ENCODE data around the gene MCM3. TPM values are rescaled to one million over a fixed set of nuclear protein-coding genes. Genes with fewer than 3 reads are reported as not detected.

Gene MCM3
- polyA plus RNA-seq (2012; ENCODE audit: low read depth, missing spikeins), result 107 TPM

GRCh38 chr6:52284460-52285176 lies at the start of gene MCM3:
Gene MCM3, minus strand, starts transcription at chr6:52284742. Its CDS starts 68 bp downstream, at chr6:52284674.
- peak; percentile 97 for FAIRE-seq
- peak; percentile 80 for TF ChIP-seq POLR2AphosphoS5 (IDR thresholded peaks at IDR 0.05; ENCODE audit: low read depth, low read length)
- TF ChIP-seq TAF1 (IDR thresholded peaks at IDR 0.05; ENCODE audit: low read depth, low read length), result peak; percentile 26; the same call in 1 of the 2 replicates
- TF ChIP-seq PAX5 (IDR thresholded peaks at IDR 0.05; ENCODE audit: insufficient read depth, low read length, severe bottlenecking), result no peak
- TF ChIP-seq POLR2A (IDR thresholded peaks at IDR 0.05; ENCODE audit: low read depth, low read length), result peak; percentile 72
- TF ChIP-seq POU2F2 (IDR thresholded peaks at IDR 0.05; ENCODE audit: low read depth, low read length), result peak; percentile 22; the same call in 1 of the 2 replicates
- 0 out of 2 replicates have a peak, but pooled peaks have one; percentile 53 for TF ChIP-seq SPI1 (IDR thresholded peaks at IDR 0.05; ENCODE audit: low read depth, low read length)
- peak; percentile 82 for DNase-seq (ENCODE audit: insufficient read length, low spot score)

DNA sequence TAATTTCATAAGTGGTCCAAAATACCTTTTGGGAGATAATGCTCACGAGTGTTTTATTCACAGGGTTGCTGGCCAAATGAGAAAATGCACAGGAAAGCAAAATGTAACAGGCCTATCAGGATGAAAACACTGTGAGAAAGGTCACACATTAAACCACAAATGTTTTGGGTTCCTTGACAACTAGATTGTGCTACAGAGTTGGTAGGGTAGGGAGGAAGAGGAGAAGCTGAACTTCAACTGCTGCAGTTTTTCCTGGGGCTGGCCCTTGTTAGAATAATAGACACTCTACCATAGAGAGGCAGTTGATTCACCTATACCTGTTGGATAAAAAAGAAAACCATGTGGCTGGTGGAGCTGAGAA lies 49.3 kb upstream of the MCM3 start:
- FAIRE-seq (peak; percentile 80), DNase-seq (ENCODE audit: insufficient read length, low spot score) (no peak)
- no peak for TF ChIP-seq POLR2A (IDR thresholded peaks at IDR 0.05; ENCODE audit: low read depth, low read length)

DNA sequence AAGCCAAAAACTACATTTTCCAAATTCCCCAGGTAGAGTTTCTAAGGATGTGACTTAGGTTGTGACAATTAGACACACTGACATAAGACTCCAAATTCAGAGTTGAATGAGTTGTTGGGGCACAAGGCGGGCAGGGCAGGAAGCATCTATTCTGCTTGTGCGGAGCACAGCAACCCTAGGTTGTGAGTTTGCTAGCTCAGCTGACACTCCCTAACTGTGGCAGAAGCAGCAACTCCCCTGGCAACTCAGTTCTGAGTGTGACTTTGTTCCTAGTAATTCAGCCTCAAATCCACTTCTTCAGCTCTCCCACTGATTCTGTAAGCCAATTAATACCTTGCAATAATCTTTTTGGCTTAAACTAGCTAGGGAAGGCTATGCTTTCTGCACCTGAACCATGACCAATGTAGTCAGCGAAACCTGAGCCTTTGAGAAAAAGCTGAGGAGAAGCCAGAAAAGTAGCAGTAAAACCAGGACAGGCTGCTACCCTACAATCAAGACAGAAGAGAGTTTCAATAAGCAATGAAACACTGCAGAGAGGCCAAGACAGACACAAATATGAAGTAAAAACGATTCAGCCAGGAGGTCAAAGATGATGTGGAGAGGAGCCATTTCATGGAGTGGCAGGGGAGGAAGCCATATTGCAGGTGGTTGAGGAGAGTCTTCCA lies 47.4 kb upstream of the MCM3 start:
- peak; percentile 57 for FAIRE-seq
- TF ChIP-seq TAF1 (IDR thresholded peaks at IDR 0.05; ENCODE audit: low read depth, low read length) (no peak), POU2F2 (IDR thresholded peaks at IDR 0.05; ENCODE audit: low read depth, low read length) (no peak), SPI1 (IDR thresholded peaks at IDR 0.05; ENCODE audit: low read depth, low read length) (no peak), POLR2A (IDR thresholded peaks at IDR 0.05; ENCODE audit: low read depth, low read length) (no peak), PAX5 (IDR thresholded peaks at IDR 0.05; ENCODE audit: insufficient read depth, low read length, severe bottlenecking) (no peak), POLR2AphosphoS5 (IDR thresholded peaks at IDR 0.05; ENCODE audit: low read depth, low read length) (no peak)
- DNase-seq (ENCODE audit: insufficient read length, low spot score), result no peak

DNA sequence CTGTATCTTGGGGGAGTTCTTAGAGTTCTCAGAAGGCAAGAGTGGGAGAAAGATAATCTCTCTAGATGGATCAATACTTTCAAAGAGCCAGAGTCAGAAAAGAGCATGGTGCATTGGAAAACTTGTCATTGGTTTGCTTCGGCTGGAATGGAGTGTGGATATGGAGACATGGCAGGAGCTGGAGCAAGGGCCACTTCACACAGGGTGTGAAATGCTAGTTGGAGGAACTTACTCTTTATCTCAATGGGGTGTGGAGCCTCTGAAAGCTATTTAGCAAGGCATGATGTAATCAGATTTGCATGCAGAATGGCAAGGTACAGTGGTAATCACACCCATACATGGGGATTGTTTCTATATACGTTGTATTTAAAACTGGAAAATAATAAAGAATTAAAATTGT lies 45.9 kb upstream of the MCM3 start:
- TF ChIP-seq PAX5 (IDR thresholded peaks at IDR 0.05; ENCODE audit: insufficient read depth, low read length, severe bottlenecking) (no peak), POU2F2 (IDR thresholded peaks at IDR 0.05; ENCODE audit: low read depth, low read length) (no peak), SPI1 (IDR thresholded peaks at IDR 0.05; ENCODE audit: low read depth, low read length) (no peak), TAF1 (IDR thresholded peaks at IDR 0.05; ENCODE audit: low read depth, low read length) (no peak), POLR2AphosphoS5 (IDR thresholded peaks at IDR 0.05; ENCODE audit: low read depth, low read length) (no peak), POLR2A (IDR thresholded peaks at IDR 0.05; ENCODE audit: low read depth, low read length) (no peak)
- FAIRE-seq (no peak), DNase-seq (ENCODE audit: insufficient read length, low spot score) (no peak)

DNA sequence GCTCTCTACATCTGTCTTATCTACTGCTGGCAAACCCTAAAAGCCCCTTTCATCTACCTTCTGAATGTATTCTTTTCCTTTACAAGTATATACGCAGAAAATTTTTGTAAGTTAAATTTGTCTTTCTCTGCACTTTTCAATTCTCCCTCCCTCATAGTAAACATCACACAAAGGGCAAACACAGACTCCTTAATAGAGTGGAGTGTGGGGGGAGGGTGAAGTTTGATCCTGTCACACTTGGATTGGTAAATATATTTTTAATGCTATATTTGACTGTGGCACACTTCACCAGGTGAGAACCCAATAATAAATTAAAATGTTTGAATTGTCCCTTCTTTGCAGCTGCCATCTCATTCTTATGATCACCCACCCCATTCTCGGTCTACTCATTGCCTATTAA lies 44.2 kb upstream of the MCM3 start:
- DNase-seq (ENCODE audit: insufficient read length, low spot score) (no peak), FAIRE-seq (no peak)
- TF ChIP-seq TAF1 (IDR thresholded peaks at IDR 0.05; ENCODE audit: low read depth, low read length) (no peak), SPI1 (IDR thresholded peaks at IDR 0.05; ENCODE audit: low read depth, low read length) (no peak), POLR2A (IDR thresholded peaks at IDR 0.05; ENCODE audit: low read depth, low read length) (no peak), PAX5 (IDR thresholded peaks at IDR 0.05; ENCODE audit: insufficient read depth, low read length, severe bottlenecking) (no peak), POU2F2 (IDR thresholded peaks at IDR 0.05; ENCODE audit: low read depth, low read length) (no peak), POLR2AphosphoS5 (IDR thresholded peaks at IDR 0.05; ENCODE audit: low read depth, low read length) (no peak)

DNA sequence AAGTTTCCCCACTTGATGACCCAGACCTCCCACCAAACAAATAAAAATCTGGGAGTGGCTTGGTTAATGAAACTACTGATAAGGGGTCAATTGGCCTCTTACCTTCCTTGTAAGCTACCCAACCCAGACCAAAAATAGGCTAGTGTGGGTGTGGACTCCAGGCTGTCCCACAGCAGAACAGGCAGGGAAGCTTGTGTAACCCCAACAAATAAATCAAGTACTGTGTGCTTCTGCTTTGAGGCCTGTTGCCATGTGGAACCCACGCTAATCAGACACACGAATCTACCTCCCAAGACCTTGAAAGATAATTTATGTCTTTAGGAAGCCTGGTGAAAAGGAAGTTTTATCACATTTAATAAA lies 43.7 kb upstream of the MCM3 start:
- FAIRE-seq (no peak), DNase-seq (ENCODE audit: insufficient read length, low spot score) (no peak)
- TF ChIP-seq POLR2AphosphoS5 (IDR thresholded peaks at IDR 0.05; ENCODE audit: low read depth, low read length) (no peak), PAX5 (IDR thresholded peaks at IDR 0.05; ENCODE audit: insufficient read depth, low read length, severe bottlenecking) (no peak), POU2F2 (IDR thresholded peaks at IDR 0.05; ENCODE audit: low read depth, low read length) (no peak), TAF1 (IDR thresholded peaks at IDR 0.05; ENCODE audit: low read depth, low read length) (no peak), POLR2A (IDR thresholded peaks at IDR 0.05; ENCODE audit: low read depth, low read length) (no peak), SPI1 (IDR thresholded peaks at IDR 0.05; ENCODE audit: low read depth, low read length) (no peak)

- TF ChIP-seq POU2F2 (IDR thresholded peaks at IDR 0.05; ENCODE audit: low read depth, low read length) (no peak), POLR2AphosphoS5 (IDR thresholded peaks at IDR 0.05; ENCODE audit: low read depth, low read length) (no peak), PAX5 (IDR thresholded peaks at IDR 0.05; ENCODE audit: insufficient read depth, low read length, severe bottlenecking) (no peak)
- FAIRE-seq (peak; percentile 5), DNase-seq (ENCODE audit: insufficient read length, low spot score) (no peak)
Measured at GRCh38 chr6:52326540-52327364, 42.2 kb upstream of the MCM3 start.

DNA sequence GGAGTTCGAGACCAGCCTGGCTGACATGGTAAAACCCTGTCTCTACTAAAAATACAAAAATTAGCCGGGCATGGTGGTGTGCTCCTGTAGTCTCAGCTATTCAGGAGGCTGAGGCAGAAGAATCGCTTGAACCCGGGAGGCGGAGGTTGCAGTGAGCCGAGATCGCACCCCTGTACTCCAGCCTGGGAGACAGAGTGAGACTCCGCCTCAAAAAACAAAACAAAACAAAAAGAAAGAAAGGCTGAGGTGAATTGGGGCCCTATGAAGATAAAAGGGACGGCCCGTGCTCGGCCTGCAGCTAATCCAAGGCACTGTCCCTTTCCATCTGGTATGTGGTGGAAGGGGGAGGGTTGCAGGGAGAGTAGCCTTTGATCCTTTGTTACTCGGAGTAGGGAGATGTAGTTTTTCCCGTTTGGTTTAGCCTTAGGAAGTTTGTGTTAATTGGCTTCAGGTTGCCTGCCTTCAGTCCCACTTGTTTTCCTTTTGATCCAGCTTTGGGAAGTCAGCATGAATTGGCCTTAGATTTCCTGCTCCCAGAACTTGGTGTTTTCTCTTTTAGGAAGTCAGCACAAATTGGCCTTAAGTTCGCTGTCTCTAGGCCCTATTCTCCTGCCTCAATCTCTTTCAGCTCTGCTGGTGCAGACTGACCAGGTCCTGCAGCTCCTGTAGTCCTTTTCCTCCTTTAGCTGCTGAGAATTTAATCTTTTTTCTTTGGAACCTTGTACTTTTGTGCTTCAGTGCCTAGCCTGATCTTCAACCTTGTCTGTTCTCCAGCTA lies 41.3 kb upstream of the MCM3 start:
- DNase-seq (ENCODE audit: insufficient read length, low spot score), result no peak
- TF ChIP-seq PAX5 (IDR thresholded peaks at IDR 0.05; ENCODE audit: insufficient read depth, low read length, severe bottlenecking), result no peak
- no peak for TF ChIP-seq POU2F2 (IDR thresholded peaks at IDR 0.05; ENCODE audit: low read depth, low read length)
- TF ChIP-seq TAF1 (IDR thresholded peaks at IDR 0.05; ENCODE audit: low read depth, low read length), result no peak
- no peak for TF ChIP-seq POLR2AphosphoS5 (IDR thresholded peaks at IDR 0.05; ENCODE audit: low read depth, low read length)
- TF ChIP-seq POLR2A (IDR thresholded peaks at IDR 0.05; ENCODE audit: low read depth, low read length), result no peak
- FAIRE-seq, result no peak

DNA sequence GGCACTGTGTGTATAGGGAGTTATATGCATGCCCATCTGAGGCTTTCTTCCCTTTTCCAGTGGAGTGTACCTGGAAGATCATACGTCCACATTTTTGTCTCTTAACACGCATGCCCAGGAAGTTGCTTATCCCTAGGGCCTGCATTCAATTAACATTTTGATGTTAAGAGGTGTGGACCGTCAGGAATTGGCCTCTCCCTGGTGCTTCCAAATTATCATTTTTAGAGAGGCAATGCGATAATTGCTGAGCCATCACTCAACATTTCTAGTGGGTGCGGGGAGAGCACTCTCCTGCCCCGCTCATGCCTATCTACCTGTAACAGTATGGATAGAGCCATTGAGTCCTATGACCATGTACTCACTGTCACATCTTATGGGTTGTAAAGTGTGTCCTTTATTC lies 39.6 kb upstream of the MCM3 start:
- TF ChIP-seq SPI1 (IDR thresholded peaks at IDR 0.05; ENCODE audit: low read depth, low read length), result no peak
- no peak for TF ChIP-seq TAF1 (IDR thresholded peaks at IDR 0.05; ENCODE audit: low read depth, low read length)
- TF ChIP-seq PAX5 (IDR thresholded peaks at IDR 0.05; ENCODE audit: insufficient read depth, low read length, severe bottlenecking), result no peak
- TF ChIP-seq POLR2AphosphoS5 (IDR thresholded peaks at IDR 0.05; ENCODE audit: low read depth, low read length), result no peak
- no peak for TF ChIP-seq POU2F2 (IDR thresholded peaks at IDR 0.05; ENCODE audit: low read depth, low read length)
- no peak for TF ChIP-seq POLR2A (IDR thresholded peaks at IDR 0.05; ENCODE audit: low read depth, low read length)
- FAIRE-seq (no peak), DNase-seq (ENCODE audit: insufficient read length, low spot score) (no peak)
